ENCODE data around the gene RNFT2.
"Not testable (repeated sequence)": the region's sequence is repeated elsewhere in the genome, so short reads cannot be mapped to it uniquely, and the experiment has no call there.

RNFT2 gene

GRCh38 chr12:116789562-116789961 is 51.4 kb downstream of the RNFT2 start:
- in situ Hi-C loops (cut with MboI; ENCODE audit: low sequenced_read_pairs) = not testable (repeated sequence)

GRCh38 chr12:116790066-116790465 is 52.0 kb downstream of the RNFT2 start:
- in situ Hi-C loops (cut with MboI; ENCODE audit: low sequenced_read_pairs) = no loop called here

- in situ Hi-C loops (cut with MboI; ENCODE audit: low sequenced_read_pairs) = no loop called here
Observed at GRCh38 chr12:116792403-116792802, 54.3 kb downstream of the RNFT2 start.

- in situ Hi-C loops (cut with MboI; ENCODE audit: low sequenced_read_pairs) = no loop called here
Observed at GRCh38 chr12:116794725-116795124, 56.6 kb downstream of the RNFT2 start.

GRCh38 chr12:116797885-116798284 is 59.8 kb downstream of the RNFT2 start:
- in situ Hi-C loops (cut with MboI; ENCODE audit: low sequenced_read_pairs) = no loop called here

GRCh38 chr12:116798719-116799118 is 60.6 kb downstream of the RNFT2 start:
- in situ Hi-C loops (cut with MboI; ENCODE audit: low sequenced_read_pairs) = no loop called here

- in situ Hi-C loops (cut with MboI; ENCODE audit: low sequenced_read_pairs) = no loop called here
Observed at GRCh38 chr12:116799955-116800354, 61.8 kb downstream of the RNFT2 start.

- in situ Hi-C loops (cut with MboI; ENCODE audit: low sequenced_read_pairs) = no loop called here
Observed at GRCh38 chr12:116800918-116801317, 62.8 kb downstream of the RNFT2 start.

GRCh38 chr12:116802018-116802417 is 63.9 kb downstream of the RNFT2 start:
- in situ Hi-C loops (cut with MboI; ENCODE audit: low sequenced_read_pairs) = no loop called here

- in situ Hi-C loops (cut with MboI; ENCODE audit: low sequenced_read_pairs) = no loop called here
Observed at GRCh38 chr12:116803013-116803736, 65.1 kb downstream of the RNFT2 start.

GRCh38 chr12:116804051-116804450 is 65.9 kb downstream of the RNFT2 start:
- in situ Hi-C loops (cut with MboI; ENCODE audit: low sequenced_read_pairs) = no loop called here

GRCh38 chr12:116806845-116807440 is 68.8 kb downstream of the RNFT2 start:
- in situ Hi-C loops (cut with MboI; ENCODE audit: low sequenced_read_pairs) = no loop called here

- in situ Hi-C loops (cut with MboI; ENCODE audit: low sequenced_read_pairs) = no loop called here
Observed at GRCh38 chr12:116807546-116807945, 69.4 kb downstream of the RNFT2 start.

GRCh38 chr12:116808113-116809105 is 70.3 kb downstream of the RNFT2 start:
- in situ Hi-C loops (cut with MboI; ENCODE audit: low sequenced_read_pairs) = no loop called here

- in situ Hi-C loops (cut with MboI; ENCODE audit: low sequenced_read_pairs) = no loop called here
Observed at GRCh38 chr12:116812238-116812637, 74.1 kb downstream of the RNFT2 start.

GRCh38 chr12:116813271-116814041 is 75.3 kb downstream of the RNFT2 start:
- in situ Hi-C loops (cut with MboI; ENCODE audit: low sequenced_read_pairs) = no loop called here

GRCh38 chr12:116814766-116815165 is 76.7 kb downstream of the RNFT2 start:
- in situ Hi-C loops (cut with MboI; ENCODE audit: low sequenced_read_pairs) = not testable (repeated sequence)

GRCh38 chr12:116818341-116818856 is 80.3 kb downstream of the RNFT2 start:
- in situ Hi-C loops (cut with MboI; ENCODE audit: low sequenced_read_pairs) = no loop called here

GRCh38 chr12:116818948-116819832 is 81.1 kb downstream of the RNFT2 start:
- in situ Hi-C loops (cut with MboI; ENCODE audit: low sequenced_read_pairs) = no loop called here
